ENCODE measurements around the gene DHRS3. TPM values are rescaled to one million over a fixed set of nuclear protein-coding genes. Genes with fewer than 3 reads are reported as not detected.

The DHRS3 gene
- total and polyA plus RNA-seq, 10 of the 15 experiments (the other 5 are each of a cell fraction or from before 2014, with no cell fraction given), result 0.23 to 29.7 (median 1.2) TPM

GRCh38 chr1:12615865-12616708 is 1.9 kb downstream of the DHRS3 start:
- no peak overlapping the region for H3K4me2 ChIP-seq (ENCODE audit: control insufficient read depth, insufficient read depth)
- BruUV-seq (replicated peaks), result no TSS peak
- H4K20me1 ChIP-seq (ENCODE audit: control insufficient read depth, insufficient read depth), result no peaks in the 10 kb centered on the region; the same call in none of the 2 replicates
- H3K79me2 ChIP-seq (ENCODE audit: control insufficient read depth, insufficient read depth, low read length), result no peaks in the 10 kb centered on the region
- no peak for FAIRE-seq
- POLR2A ChIA-PET, result interaction anchor here (2.1 kb wide), 1 partner anchor 15 kb away, joined by 9 read pairs; no protein-coding TSS in a partner anchor
- H3K4me3 ChIP-seq, result no peak overlapping the region
- ATAC-seq, result no peak
- 43% methylated on average over 16 of the region's 17 CpGs for WGBS (ENCODE audit: insufficient coverage, insufficient replicate concordance, low lambda C conversion rate, missing lambda C conversion rate)
- no peak overlapping the region for H3K27ac ChIP-seq (ENCODE audit: control insufficient read depth, insufficient read depth)
- no peaks in the 10 kb centered on the region for H3K9me3 ChIP-seq (replicated peaks; ENCODE audit: control insufficient read depth, insufficient read depth, low read length)
- in situ Hi-C loops (cut with MboI), result loop anchor here (5.0 kb wide), 2 partner anchors 304 to 344 kb away; no protein-coding TSS in a partner anchor
- H2AFZ ChIP-seq (ENCODE audit: control insufficient read depth, low read depth, low read length), result no peak overlapping the region
- CTCF ChIA-PET, result interaction anchor here (0.6 to 6.1 kb wide), 7 partner anchors 10 to 302 kb away, joined by 3 to 47 read pairs (median 8); no protein-coding TSS in a partner anchor
- intact Hi-C loops (cut with micrococcal nuclease; ENCODE audit: unreplicated experiment), result no loop called here
- peaks cover 4 to 13% of the 10 kb centered on the region in 2 experiments for H3K27me3 ChIP-seq (replicated peaks in 1 of 2; ENCODE audit: control insufficient read depth in 2 of 2, insufficient read depth in 2 of 2, low read length in 1 of 2)
- H3K4me1 ChIP-seq (ENCODE audit: control insufficient read depth, insufficient read depth, low read length), result peaks cover 19% of the 10 kb centered on the region
- no peak for DNase-seq (ENCODE audit: low read depth, low spot score)
- SMC1A ChIA-PET (ENCODE audit: uncharacterized antibody, unreplicated experiment), result interaction anchor here (0.9 to 4.9 kb wide), 10 partner anchors 13 to 344 kb away, joined by 3 to 49 read pairs (median 4); no protein-coding TSS in a partner anchor
- TF ChIP-seq IKZF1 (conservative IDR thresholded peaks at IDR 0.05) (peak; percentile 53), REST (IDR thresholded peaks at IDR 0.05; ENCODE audit: low read depth, low read length) (no peak), NBN (IDR thresholded peaks at IDR 0.05) (0 out of 2 replicates have a peak, but pooled peaks have one; percentile 20), IKZF2 (IDR thresholded peaks at IDR 0.05) (peak in 1 of 2 experiments; percentile 14; a peak in 1 of 4 replicates)
- no peaks in the 10 kb centered on the region for H3K36me3 ChIP-seq (ENCODE audit: control insufficient read depth in 2 of 2, insufficient read depth in 2 of 2, low read length in 1 of 2)
- no peak overlapping the region for H3K9ac ChIP-seq (ENCODE audit: control insufficient read depth, insufficient read depth, low read length)
- RAD21 ChIA-PET (ENCODE audit: unreplicated experiment), result interaction anchor here (0.6 to 4.8 kb wide), 9 partner anchors 14 to 465 kb away, joined by 3 to 50 read pairs (median 3); no protein-coding TSS in a partner anchor
